AG04450 (cell line): ENCODE measurements around the gene EIF1B. TPM values are rescaled to one million over a fixed set of nuclear protein-coding genes. Genes with fewer than 3 reads are reported as not detected.

ENCODE experiments used
- CTCF ChIA-PET: fragments of 300-600, 350-600 bp; formaldehyde crosslinking; extraction: SDS; loops from one replicate; lab custom pipeline; 2022; ENCODE audit warnings: antibody characterized with exemption, inconsistent platforms; lab: Charles Lee
- POLR2A ChIA-PET: fragments of 350-600 bp; formaldehyde crosslinking; extraction: SDS; loops from one replicate; lab custom pipeline; 2021; ENCODE audit warnings: antibody characterized with exemption, inconsistent platforms; lab: Yijun Ruan, JAX
- DNase-seq: peaks from one replicate; pipeline ENCODE4 v3.0.0-alpha.2; 2011; ENCODE audit warnings: low read depth, low spot score
- H3K27ac ChIP-seq: one replicate; pipeline ENCODE4 v1.5.1; 2012; ENCODE audit warnings: low read depth, low read length, control low read depth
- H3K27me3 ChIP-seq: one replicate; pipeline ENCODE4 v1.6.0; 2012; ENCODE audit warnings: low read length; ENCODE audit not compliant: control insufficient read depth, insufficient read depth
- H3K4me3 ChIP-seq: 2 replicates; pipeline ENCODE4 v1.5.1; 2011; ENCODE audit warnings: mild to moderate bottlenecking, low read depth, low read length, control low read depth
- H3K9me3 ChIP-seq: 2 replicates; pipeline ENCODE4 v1.5.1; 2012; ENCODE audit warnings: low read length; ENCODE audit not compliant: control insufficient read depth, insufficient read depth
- polyA plus RNA-seq: library from polyadenylated mRNA; depleted of rRNA; stranded (reverse); fragments of >200 nt; gene quantifications from 2 replicates; pipeline ENCODE4 v1.2.3, GENCODE V29; 2011
- TF ChIP-seq, protein P1 (sequence below): IDR thresholded peaks from 2 replicates; pipeline ENCODE4 v1.5.1; 2011; ENCODE audit warnings: low read depth, low read length, control low read depth, inconsistent platforms

Gene EIF1B
- polyA plus RNA-seq, 1 experiment, result 46.7 TPM

DNA sequence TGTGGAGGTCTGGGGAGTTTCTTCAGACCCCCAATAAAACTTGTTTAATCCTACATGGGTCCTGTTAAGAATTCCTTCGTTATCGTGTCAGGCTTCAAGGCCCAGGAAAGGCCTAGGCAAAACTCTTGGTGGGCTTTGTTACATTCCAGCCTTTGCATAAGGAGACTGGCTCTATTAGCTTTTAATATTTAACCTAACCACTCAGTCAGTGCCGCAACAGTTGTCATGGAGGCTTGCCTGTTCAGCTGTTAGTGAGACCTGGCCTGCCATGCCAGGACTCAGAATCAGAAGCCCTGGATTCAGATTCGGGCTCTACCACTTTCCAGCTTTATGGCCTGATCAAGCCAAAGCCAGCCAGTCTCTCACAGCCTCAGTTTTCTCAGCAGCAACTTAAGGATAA, 19.6 kb downstream of the EIF1B start:
- CTCF ChIA-PET, result interaction anchor here (1.2 to 3.8 kb wide), 6 partner anchors 12 to 1554 kb away, joined by 3 to 19 read pairs (median 4); no protein-coding TSS in a partner anchor
- peaks cover 5% of the 10 kb centered on the region for H3K27me3 ChIP-seq
- DNase-seq, result no peak
- POLR2A ChIA-PET, result no interaction called here
- no peak overlapping the region for H3K27ac ChIP-seq
- TF ChIP-seq, protein P1, sequence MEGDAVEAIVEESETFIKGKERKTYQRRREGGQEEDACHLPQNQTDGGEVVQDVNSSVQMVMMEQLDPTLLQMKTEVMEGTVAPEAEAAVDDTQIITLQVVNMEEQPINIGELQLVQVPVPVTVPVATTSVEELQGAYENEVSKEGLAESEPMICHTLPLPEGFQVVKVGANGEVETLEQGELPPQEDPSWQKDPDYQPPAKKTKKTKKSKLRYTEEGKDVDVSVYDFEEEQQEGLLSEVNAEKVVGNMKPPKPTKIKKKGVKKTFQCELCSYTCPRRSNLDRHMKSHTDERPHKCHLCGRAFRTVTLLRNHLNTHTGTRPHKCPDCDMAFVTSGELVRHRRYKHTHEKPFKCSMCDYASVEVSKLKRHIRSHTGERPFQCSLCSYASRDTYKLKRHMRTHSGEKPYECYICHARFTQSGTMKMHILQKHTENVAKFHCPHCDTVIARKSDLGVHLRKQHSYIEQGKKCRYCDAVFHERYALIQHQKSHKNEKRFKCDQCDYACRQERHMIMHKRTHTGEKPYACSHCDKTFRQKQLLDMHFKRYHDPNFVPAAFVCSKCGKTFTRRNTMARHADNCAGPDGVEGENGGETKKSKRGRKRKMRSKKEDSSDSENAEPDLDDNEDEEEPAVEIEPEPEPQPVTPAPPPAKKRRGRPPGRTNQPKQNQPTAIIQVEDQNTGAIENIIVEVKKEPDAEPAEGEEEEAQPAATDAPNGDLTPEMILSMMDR, result no peak
- no peaks in the 10 kb centered on the region for H3K9me3 ChIP-seq
- no peak overlapping the region for H3K4me3 ChIP-seq

- ChIA-PET CTCF (no interaction called here), POLR2A (no interaction called here)
- DNase-seq, result no peak
- no peaks in the 10 kb centered on the region for H3K9me3 ChIP-seq
- TF ChIP-seq, protein P1, result no peak
- peaks cover 5% of the 10 kb centered on the region for H3K27me3 ChIP-seq
- no peak overlapping the region for H3K4me3 ChIP-seq
- H3K27ac ChIP-seq, result no peak overlapping the region
Observed at GRCh38 chr3:40332684-40333083, 23.2 kb downstream of the EIF1B start.

GRCh38 chr3:40333416-40333815, 23.9 kb downstream of the EIF1B start:
- H3K4me3 ChIP-seq, result no peak overlapping the region
- DNase-seq, result no peak
- H3K27me3 ChIP-seq, result peaks cover 5% of the 10 kb centered on the region
- ChIA-PET POLR2A (no interaction called here), CTCF (no interaction called here)
- H3K27ac ChIP-seq, result no peak overlapping the region
- TF ChIP-seq, protein P1, result no peak
- H3K9me3 ChIP-seq, result no peaks in the 10 kb centered on the region

DNA sequence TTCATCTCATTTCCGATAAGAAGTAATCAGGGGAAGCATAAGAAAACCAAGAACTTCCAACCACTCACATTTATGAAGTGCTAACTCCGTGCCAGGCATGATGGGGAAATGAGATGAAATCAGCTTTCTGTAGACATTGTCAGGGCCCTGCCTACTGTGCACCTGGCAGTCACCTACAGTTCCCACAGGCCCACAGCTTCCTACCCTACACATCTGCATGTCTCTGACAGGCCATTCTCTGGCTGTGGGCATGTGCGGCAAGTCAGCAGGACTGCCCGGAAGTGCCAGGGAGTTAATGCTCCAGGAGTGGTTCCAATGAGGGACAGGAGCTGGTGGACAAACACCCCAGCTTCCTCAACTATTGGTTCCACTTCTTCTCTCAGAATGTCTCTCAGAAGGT, 24.3 kb downstream of the EIF1B start:
- TF ChIP-seq, protein P1, result no peak
- H3K4me3 ChIP-seq, result no peak overlapping the region
- ChIA-PET POLR2A (no interaction called here), CTCF (interaction anchor here (1.0 kb wide), 1 partner anchor 246 kb away, joined by 4 read pairs; no protein-coding TSS in a partner anchor)
- no peaks in the 10 kb centered on the region for H3K9me3 ChIP-seq
- H3K27me3 ChIP-seq, result peaks cover 5% of the 10 kb centered on the region
- H3K27ac ChIP-seq, result no peak overlapping the region
- DNase-seq, result no peak

GRCh38 chr3:40336101-40336500, 26.6 kb downstream of the EIF1B start:
- no peak for DNase-seq
- Histone ChIP-seq H3K27me3 (peaks cover 5% of the 10 kb centered on the region), H3K27ac (no peak overlapping the region), H3K4me3 (no peak overlapping the region), H3K9me3 (no peaks in the 10 kb centered on the region)
- ChIA-PET CTCF (no interaction called here), POLR2A (no interaction called here)
- TF ChIP-seq, protein P1, result no peak
